GM18873 (cell line): ENCODE data around the gene SLC35C1.

Experiments used
- ATAC-seq: cut with Tn5 transposase; IDR thresholded peaks from one replicate; pipeline ENCODE4 v1.9.1; 2021; ENCODE audit warnings: mild to moderate bottlenecking, moderate library complexity, moderate number of reproducible peaks; ENCODE audit not compliant: unreplicated experiment, low FRiP score

The SLC35C1 gene

GRCh38 chr11:45860764-45861510 is 56.0 kb downstream of the SLC35C1 start:
- no peak for ATAC-seq
